Adrenal gland (tissue), 5 donors: Measurements from ENCODE around the gene RELT.

Experiments
- CTCF ChIP-seq, 6 experiments: fragments of 450-650 bp in 4 of 6; fragments of 200-600 bp in 2 of 6; sonication (generic) in 1 of 6; IDR thresholded peaks; 1 replicate in 5 of 6; 2 replicates in 1 of 6; pipeline versions ENCODE4 v1.5.1 to v1.8.0; 2016 to 2021; ENCODE audit warnings: antibody characterized with exemption in 6 of 6, mild to moderate bottlenecking in 2 of 6, moderate library complexity in 1 of 6
- POLR2A ChIP-seq, 2 donors: fragments of 450-650 bp; IDR thresholded peaks; one replicate each; pipeline ENCODE4 v1.6.1; 2017; ENCODE audit warnings: antibody characterized with exemption in 2 of 2, mild to moderate bottlenecking in 2 of 2, moderate library complexity in 1 of 2
- donor health status: DM: no; HTN: no; CAD: no.

GRCh38 chr11:73405146-73405510, 28.9 kb downstream of the RELT start:
- TF ChIP-seq CTCF (IDR thresholded peaks at IDR 0.05) (no peak), POLR2A (IDR thresholded peaks at IDR 0.05) (no peak)
